ENCODE data around the gene PTP4A1. TPM values are rescaled to one million over a fixed set of nuclear protein-coding genes. Genes with fewer than 3 reads are reported as not detected.
A peak's percentile ranks its signal among the peaks of the same experiment; 100 is the strongest.

PTP4A1 gene
- total and polyA plus RNA-seq, 2 experiments from 2014 or later: 18.7 to 62.2 TPM

DNA sequence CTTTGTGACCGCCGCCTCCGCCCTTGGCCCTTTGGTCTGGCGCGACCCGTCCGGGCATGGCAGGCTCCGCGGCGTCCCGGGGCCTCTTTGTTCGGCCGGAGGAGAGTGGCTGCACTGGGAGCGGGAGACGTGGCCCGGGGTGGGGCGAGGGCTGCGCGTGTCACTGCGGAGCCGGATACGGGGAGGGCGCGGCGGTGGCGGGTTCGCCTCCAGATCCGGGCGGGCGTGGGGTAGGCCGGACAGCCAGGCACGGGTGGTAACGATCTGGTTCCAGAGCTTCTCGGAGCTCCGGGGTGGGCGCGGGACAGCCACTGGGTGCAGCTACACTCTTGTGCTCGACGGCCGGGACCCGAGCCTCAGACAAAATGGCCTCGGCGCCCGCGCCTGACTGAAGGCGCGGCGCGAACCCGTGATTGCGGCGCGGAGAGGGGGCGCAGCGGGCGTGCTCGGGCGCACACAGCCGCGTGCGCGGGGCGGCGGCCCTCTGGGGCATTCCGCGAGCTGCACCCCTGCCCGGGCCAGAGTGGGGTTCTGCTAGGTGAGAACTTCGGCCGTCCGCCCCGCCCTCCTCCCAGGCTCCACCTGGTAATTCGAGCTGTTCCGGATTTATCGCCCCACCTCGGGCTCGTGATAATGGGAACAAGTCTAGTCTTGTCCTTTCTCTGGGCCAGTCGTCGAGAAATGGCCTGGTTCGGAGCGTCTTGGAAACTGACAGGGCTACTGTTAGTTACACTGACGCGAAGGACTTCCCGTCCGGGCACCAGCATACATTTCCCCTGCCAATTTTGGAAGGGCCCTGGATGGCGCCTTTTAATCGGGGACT lies 1.0 kb downstream of the PTP4A1 start:
- Histone ChIP-seq H3K27me3 (no peaks in the 10 kb centered on the region), H3K36me3 (peaks cover 17% of the 10 kb centered on the region), H3K4me3 (peak overlapping the region; percentile 95), H3K4me1 (ENCODE audit: low read depth) (peaks cover 26% of the 10 kb centered on the region), H3K27ac (peak overlapping the region; percentile 95), H3K9me3 (ENCODE audit: low read depth) (no peaks in the 10 kb centered on the region)
- TF ChIP-seq, protein P1, sequence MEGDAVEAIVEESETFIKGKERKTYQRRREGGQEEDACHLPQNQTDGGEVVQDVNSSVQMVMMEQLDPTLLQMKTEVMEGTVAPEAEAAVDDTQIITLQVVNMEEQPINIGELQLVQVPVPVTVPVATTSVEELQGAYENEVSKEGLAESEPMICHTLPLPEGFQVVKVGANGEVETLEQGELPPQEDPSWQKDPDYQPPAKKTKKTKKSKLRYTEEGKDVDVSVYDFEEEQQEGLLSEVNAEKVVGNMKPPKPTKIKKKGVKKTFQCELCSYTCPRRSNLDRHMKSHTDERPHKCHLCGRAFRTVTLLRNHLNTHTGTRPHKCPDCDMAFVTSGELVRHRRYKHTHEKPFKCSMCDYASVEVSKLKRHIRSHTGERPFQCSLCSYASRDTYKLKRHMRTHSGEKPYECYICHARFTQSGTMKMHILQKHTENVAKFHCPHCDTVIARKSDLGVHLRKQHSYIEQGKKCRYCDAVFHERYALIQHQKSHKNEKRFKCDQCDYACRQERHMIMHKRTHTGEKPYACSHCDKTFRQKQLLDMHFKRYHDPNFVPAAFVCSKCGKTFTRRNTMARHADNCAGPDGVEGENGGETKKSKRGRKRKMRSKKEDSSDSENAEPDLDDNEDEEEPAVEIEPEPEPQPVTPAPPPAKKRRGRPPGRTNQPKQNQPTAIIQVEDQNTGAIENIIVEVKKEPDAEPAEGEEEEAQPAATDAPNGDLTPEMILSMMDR (IDR thresholded peaks at IDR 0.05; ENCODE audit: low read depth, low read length): no peak
- peak; percentile 71 to 74 for DNase-seq (ENCODE audit: low read depth in 1 of 2, low spot score in 1 of 2)

DNA sequence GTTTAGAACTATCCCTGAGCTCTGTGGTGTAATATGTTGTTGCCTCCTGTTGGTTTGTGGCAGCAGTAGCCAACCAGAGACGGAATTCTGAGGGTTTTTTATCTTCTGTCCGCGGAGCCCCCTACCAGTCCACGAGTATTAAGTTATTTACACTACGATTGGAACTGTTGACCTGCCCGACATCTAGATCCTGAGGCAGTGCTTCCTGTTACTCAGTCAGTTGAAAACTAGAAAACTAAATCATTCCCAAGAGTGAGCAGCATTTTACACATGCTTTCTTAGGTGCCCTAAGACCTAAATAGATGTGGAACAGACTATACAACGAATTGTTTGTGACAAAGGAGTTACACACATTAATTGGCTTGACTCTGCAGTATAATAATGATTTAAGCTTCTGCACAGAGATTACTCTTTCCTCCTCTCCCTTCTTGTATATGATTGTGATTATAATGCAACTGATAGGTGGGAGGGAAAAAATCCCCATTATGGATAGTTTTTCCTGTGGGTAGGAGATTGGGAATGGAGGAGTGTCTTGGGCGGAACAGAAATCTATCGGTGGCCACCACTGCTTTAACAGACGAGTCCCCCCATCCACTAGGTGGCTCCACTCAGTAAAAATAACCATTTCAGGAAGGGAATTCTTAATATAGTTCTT lies 1.7 kb downstream of the PTP4A1 start:
- H3K4me1 ChIP-seq (ENCODE audit: low read depth): peaks cover 26% of the 10 kb centered on the region
- H3K4me3 ChIP-seq: peak overlapping the region; percentile 95
- peaks cover 25% of the 10 kb centered on the region for H3K36me3 ChIP-seq
- no peaks in the 10 kb centered on the region for H3K9me3 ChIP-seq (ENCODE audit: low read depth)
- TF ChIP-seq, protein P1 (IDR thresholded peaks at IDR 0.05; ENCODE audit: low read depth, low read length): peak; percentile 58
- H3K27me3 ChIP-seq: no peaks in the 10 kb centered on the region
- H3K27ac ChIP-seq: peak overlapping the region; percentile 95
- peak; percentile 50 to 69 for DNase-seq (ENCODE audit: low read depth in 1 of 2, low spot score in 1 of 2)

DNA sequence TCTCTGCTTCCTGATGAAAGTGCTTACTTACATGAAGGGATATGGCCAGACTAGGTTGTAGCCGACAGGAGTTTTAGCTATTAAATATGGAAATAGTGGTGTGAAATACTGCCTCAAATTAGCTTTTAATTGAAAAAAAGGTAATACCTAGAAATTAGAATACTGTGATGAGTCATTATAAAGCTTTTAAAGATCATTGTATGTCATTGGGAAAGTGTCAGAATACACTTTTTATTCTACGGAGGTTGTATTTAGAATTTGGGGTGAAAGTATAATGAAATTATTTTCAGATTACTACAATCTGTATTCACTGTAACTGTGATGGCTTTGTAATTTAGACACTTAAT lies 2.2 kb downstream of the PTP4A1 start:
- TF ChIP-seq, protein P1 (IDR thresholded peaks at IDR 0.05; ENCODE audit: low read depth, low read length): no peak
- Histone ChIP-seq H3K36me3 (peaks cover 30% of the 10 kb centered on the region), H3K9me3 (ENCODE audit: low read depth) (no peaks in the 10 kb centered on the region), H3K4me3 (peak overlapping the region; percentile 95), H3K27me3 (no peaks in the 10 kb centered on the region), H3K4me1 (ENCODE audit: low read depth) (peaks cover 26% of the 10 kb centered on the region), H3K27ac (peak overlapping the region; percentile 95)
- no peak for DNase-seq (ENCODE audit: low read depth in 1 of 2, low spot score in 1 of 2)

DNA sequence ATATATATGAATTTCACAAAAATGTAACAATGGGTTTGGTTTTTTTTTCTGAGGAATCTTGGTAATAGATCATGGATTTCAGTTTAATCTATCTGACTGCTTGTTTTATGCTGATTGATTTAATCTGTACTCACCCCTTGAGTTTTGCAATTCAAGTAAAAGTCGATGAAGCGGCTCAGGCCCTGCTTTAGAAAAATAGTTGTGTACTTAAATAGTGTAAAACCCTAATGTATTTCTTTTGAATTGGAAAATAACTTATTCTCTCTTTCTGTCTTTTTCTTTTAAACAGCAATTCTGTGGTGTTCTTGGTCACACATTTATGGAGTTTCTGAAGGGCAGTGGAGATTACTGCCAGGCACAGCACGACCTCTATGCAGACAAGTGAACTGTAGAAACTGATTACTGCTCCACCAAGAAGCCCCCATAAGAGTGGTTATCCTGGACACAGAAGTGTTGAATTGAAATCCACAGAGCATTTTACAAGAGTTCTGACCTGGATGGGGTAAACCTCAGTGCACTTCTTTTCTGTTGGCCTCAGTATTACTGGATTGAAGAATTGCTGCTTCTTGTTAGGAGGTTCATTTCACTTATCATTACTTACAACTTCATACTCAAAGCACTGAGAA lies 4.0 kb downstream of the PTP4A1 start:
- peaks cover 24% of the 10 kb centered on the region for H3K4me1 ChIP-seq (ENCODE audit: low read depth)
- no peak overlapping the region for H3K4me3 ChIP-seq
- DNase-seq (ENCODE audit: low read depth in 1 of 2, low spot score in 1 of 2): no peak
- no peaks in the 10 kb centered on the region for H3K9me3 ChIP-seq (ENCODE audit: low read depth)
- H3K27ac ChIP-seq: no peak overlapping the region
- peaks cover 47% of the 10 kb centered on the region for H3K36me3 ChIP-seq
- TF ChIP-seq, protein P1 (IDR thresholded peaks at IDR 0.05; ENCODE audit: low read depth, low read length): no peak
- H3K27me3 ChIP-seq: no peaks in the 10 kb centered on the region

GRCh38 chr6:63576985-63577712 lies 4.9 kb downstream of the PTP4A1 start:
- TF ChIP-seq, protein P1 (IDR thresholded peaks at IDR 0.05; ENCODE audit: low read depth, low read length): no peak
- Histone ChIP-seq H3K36me3 (peaks cover 53% of the 10 kb centered on the region), H3K27ac (no peak overlapping the region), H3K4me1 (ENCODE audit: low read depth) (peaks cover 22% of the 10 kb centered on the region), H3K27me3 (no peaks in the 10 kb centered on the region), H3K4me3 (no peak overlapping the region), H3K9me3 (ENCODE audit: low read depth) (no peaks in the 10 kb centered on the region)
- no peak for DNase-seq (ENCODE audit: low read depth in 1 of 2, low spot score in 1 of 2)
